Epithelial cell of esophagus (primary cell): ENCODE results near the gene HFM1.
"Not testable (repeated sequence)": the region's sequence is repeated elsewhere in the genome, so short reads cannot be mapped to it uniquely, and the experiment has no call there.

Experiments
- DNase-seq: peaks from one replicate; pipeline ENCODE4 v3.0.0; 2010; ENCODE audit warnings: low read depth
- H3K4me3 ChIP-seq: 2 replicates; pipeline ENCODE4 v1.5.1; 2011; ENCODE audit warnings: mild to moderate bottlenecking, low read length, control low read depth
- CTCF ChIP-seq: IDR thresholded peaks from 2 replicates; pipeline ENCODE4 v1.5.1; 2011; ENCODE audit warnings: low read depth, mild to moderate bottlenecking, low read length, control low read depth, inconsistent platforms; ENCODE audit not compliant: insufficient read depth; ENCODE audit errors: missing control alignments

Gene HFM1

GRCh38 chr1:91397605-91398004, 7.0 kb downstream of the HFM1 start:
- H3K4me3 ChIP-seq, result no peak overlapping the region
- no peak for DNase-seq
- TF ChIP-seq CTCF, result no peak

GRCh38 chr1:91393042-91393441, 11.6 kb downstream of the HFM1 start:
- no peak for DNase-seq
- no peak overlapping the region for H3K4me3 ChIP-seq
- no peak for TF ChIP-seq CTCF

GRCh38 chr1:91386109-91386508, 18.5 kb downstream of the HFM1 start:
- no peak for TF ChIP-seq CTCF
- no peak overlapping the region for H3K4me3 ChIP-seq
- no peak for DNase-seq

GRCh38 chr1:91383456-91383855, 21.2 kb downstream of the HFM1 start:
- H3K4me3 ChIP-seq, result no peak overlapping the region
- no peak for TF ChIP-seq CTCF
- DNase-seq, result no peak

GRCh38 chr1:91381844-91382243, 22.8 kb downstream of the HFM1 start:
- H3K4me3 ChIP-seq, result no peak overlapping the region

GRCh38 chr1:91374086-91374485, 30.6 kb downstream of the HFM1 start:
- DNase-seq, result no peak
- H3K4me3 ChIP-seq, result no peak overlapping the region
- no peak for TF ChIP-seq CTCF

More at GRCh38 chr1:91381844-91382243, 22.8 kb downstream of the HFM1 start:
- no peak for DNase-seq
- no peak for TF ChIP-seq CTCF

GRCh38 chr1:91372230-91372629, 32.4 kb downstream of the HFM1 start:
- not testable (repeated sequence) for H3K4me3 ChIP-seq, DNase-seq

- DNase-seq, result peak; percentile 17
- no peak overlapping the region for H3K4me3 ChIP-seq
- no peak for TF ChIP-seq CTCF
These were observed 55.1 kb downstream of the HFM1 start for GRCh38 chr1:91349524-91349923.
